ENCODE data around the gene IGSF9. TPM values are rescaled to one million over a fixed set of nuclear protein-coding genes. Genes with fewer than 3 reads are reported as not detected.
A peak's percentile ranks its signal among the peaks of the same experiment; 100 is the strongest.

The IGSF9 gene
- total RNA-seq, 1 donor from 2014 or later, result 13.8 TPM

DNA sequence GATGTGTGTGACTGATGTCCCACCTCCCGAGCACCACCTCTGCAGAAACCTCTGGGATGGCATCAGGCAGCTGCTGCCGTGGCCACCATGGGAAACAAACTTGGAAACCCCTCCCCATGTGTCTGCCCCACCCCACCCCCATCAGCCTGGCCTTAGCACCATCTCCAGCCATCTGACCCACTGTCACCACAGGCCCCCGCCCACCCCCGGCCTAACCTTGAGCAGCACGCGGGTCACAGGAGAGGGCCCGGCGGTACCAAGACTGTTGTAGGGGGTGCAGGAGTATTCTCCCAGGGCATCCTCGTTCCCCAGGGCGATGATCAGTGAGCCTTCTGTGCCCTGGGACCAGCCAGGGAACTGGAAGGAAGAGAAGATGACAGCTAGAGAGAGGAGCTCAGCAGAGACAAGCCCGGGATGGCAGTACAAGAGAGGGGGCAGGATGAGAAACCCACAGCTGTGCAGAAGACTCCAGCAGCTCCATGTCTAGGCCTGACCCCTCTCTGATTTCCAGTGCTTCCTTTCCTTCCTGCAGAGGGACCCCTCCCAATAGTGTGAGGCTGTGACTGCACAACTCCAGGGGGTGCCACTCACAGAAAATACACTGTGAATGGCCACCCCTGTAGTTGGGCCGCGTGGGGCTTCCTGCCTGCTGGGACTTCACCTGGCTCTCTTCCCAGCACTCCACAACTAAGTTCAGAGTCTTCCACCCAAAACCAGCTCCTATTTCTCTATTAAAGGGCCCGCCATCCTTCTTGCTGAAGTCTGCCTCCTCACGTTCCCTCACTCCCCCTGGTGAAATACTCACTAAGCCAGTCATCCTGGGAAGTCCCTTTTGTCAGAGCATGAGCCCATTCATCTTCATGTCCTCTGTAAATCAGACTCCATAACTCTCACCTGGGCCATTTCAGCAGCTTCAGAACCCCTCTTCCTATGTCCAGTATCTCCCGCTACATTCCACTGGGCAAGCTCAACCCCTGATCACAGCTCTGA lies 12.8 kb downstream of the IGSF9 start:
- no peak for DNase-seq (ENCODE audit: low spot score)

DNA sequence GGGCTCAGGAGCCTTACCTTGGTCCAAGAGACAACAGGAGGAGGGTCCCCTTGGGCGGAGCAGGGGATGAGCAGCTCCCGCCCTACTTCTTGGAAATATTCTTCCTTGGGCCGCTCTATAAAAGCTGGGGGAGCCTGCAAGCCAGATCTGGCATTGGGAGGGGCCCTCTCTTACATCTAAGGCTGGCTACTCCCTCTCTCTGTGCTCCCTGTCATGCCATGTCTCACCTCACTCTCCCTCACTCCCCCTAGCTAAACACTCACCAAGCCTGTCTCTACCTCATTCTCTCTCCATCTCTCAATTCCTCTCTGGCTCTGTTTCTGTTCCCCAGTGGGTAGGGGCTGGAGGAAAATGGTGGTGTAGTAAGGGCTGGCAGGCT lies 13.6 kb downstream of the IGSF9 start:
- no peak for DNase-seq (ENCODE audit: low spot score)

DNA sequence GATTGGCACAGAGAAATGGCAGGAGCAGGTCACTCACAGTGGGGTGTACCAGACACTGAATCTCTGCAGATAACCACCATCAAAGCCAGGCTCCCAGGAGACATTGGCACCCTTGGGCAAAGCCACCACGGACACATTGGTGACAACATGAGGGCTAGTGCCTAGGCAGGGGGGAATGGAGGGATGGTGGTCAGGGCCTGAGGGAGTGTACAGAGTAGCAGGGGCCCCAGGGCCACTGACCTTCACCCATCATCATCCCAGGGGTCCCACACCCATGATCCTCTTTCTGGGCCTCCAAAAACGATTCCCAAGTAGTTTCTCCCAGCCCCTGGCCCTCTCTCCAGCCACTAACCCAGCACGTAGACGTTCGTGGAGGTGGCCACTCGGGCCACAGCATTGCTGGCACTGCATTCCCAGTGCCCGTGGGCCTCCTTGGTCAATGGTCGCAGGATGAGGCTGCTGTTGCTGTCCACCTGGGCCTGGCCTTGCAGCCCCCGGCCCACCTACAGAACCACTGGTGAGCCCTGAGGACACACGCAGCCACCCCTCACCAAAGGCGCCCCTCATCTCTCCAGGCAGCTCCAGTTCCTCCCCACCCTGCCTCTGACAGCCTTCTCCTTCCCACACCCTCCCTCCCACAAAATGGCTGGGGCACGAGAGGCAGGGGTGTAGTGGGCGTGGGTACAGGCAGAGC lies 14.2 kb downstream of the IGSF9 start:
- no peak for DNase-seq (ENCODE audit: low spot score)

DNA sequence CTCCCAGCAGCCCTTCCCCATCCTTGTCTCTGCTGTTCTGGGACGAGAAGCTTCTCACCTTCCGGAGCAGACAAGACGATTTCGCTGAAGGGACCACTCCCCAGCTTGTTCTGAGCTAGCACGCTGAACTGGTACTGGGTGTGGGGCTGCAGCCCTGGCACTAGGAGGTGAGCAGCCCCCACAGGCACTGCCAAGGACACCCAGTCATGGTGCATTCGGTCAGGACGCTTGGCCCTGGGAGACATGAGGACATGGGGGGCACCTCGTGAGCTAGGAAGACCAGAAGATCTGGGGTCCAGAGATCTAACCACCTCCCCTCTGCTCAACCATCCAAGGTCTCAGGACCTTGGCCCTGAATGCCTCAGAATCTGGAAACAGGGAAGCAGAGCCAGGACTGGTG lies 14.8 kb downstream of the IGSF9 start:
- no peak for DNase-seq (ENCODE audit: low spot score)

DNA sequence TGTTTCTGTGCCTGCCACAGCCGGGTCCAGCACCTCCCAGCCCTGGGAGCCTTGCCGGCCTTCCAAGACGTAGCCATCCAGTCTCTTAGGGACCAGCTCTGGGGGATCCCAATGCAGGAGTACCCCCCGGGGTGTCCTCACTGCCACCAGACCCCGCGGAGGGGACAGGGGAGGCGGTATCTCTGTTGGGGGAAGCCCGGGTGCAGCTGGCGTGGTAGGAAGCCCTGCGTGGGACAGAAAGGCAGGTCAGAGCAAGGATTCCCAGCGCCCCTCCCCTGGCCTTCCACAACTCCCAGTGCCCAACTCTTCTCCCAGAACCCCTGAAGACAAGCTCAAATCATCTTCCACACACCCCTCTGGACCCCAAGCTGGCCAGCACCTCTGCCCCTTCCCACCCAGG lies 15.2 kb downstream of the IGSF9 start:
- DNase-seq (ENCODE audit: low spot score), result no peak

DNA sequence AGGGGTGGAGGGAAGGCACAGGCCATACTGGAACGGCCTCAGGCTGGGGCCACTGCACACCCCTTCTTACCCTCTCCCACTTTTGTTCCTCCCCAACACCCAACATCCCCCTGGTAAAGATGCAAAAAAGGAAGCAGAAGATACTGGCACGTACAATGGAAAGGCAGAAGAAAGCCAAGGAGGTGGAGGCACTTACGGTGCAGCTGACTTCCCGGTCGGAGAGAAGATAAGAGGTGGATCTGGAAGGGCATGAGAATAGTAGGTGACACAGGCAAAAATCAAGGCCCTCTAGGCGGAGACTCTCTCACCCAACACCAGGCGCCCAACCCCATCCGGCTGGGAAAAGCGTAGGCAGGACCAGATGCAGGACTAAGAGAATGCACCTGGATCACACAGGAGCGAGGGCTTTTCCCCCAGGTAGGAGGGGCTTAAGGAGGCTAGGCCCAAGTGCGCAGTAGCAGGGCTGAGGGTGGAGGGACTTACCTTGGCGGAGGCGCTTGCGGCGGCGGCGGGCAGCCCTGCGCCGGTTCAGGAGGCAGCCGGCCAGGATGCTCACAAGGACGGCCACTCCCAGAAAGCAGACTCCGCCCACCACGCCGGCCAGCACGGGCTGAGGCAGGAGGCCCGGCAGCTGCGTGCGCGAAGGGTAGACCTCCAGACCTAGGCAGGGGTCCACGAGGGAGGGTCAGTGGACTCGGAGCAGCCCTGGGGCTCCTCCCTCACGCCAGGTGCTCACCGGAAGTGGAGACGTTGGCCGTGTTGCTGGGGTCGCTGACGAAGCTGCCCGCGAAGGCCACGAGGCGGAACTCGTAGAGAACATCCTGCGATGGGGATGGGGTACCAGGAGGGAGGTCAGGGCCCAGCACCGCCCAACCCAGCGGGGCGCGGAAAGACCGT lies 16.0 kb downstream of the IGSF9 start:
- no peak for DNase-seq (ENCODE audit: low spot score)

DNA sequence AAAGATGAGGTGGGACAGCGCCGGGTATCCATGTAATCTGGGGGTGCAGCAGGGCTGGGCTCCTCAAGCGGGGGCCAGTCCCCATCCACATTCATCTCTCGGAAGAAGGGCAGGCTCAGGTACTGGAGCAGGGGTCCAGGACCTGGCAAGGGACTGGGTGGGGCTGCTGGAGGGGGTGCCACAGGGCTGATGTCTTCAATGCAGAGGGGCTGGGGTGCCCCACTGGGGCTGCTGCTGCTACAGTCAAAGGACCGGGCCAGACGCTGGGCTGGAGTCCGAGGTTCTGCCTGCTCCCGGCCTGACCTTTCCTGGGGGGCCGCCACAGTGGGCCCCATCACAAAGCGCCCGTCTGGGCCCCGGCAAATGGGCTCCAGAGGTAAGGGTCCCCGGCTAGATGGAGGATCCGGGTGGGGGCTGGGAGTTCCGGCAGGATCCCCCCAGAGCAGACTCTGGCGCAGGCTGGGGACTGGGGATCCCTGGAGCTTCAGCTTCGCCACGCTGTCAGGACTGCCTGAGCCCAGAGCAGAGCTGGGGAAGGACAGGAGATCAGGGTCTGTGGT lies 16.8 kb downstream of the IGSF9 start:
- DNase-seq (ENCODE audit: low spot score), result no peak

DNA sequence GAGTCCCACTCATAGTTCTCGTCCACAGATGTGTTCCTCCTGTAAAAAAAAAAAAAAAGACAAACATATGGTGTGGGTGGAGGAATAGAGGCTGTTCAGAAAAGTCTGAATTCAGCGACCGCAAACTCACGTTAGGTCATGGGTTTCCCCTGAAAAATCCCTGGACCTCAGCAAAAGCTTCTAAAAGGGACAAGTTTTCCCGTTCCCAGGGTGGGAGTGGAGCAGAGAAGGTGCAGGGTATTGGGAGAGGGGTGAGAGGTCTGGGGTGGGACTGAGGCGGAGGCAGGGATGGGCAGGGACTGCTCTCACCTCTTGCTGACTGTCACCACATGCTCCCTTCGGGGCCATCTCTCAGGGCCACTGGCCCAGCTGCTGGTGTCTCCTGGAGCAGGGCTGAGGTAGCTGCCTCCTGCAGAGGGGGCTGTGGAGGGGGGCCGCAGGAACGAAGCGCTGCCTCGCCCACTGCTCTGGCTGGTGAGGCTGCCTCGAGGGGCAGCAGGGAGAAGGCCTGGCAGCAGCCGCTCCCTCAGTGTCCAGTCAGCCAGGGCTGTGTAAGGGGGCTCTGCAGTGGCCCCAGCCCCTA lies 17.5 kb downstream of the IGSF9 start:
- DNase-seq (ENCODE audit: low spot score), result no peak

DNA sequence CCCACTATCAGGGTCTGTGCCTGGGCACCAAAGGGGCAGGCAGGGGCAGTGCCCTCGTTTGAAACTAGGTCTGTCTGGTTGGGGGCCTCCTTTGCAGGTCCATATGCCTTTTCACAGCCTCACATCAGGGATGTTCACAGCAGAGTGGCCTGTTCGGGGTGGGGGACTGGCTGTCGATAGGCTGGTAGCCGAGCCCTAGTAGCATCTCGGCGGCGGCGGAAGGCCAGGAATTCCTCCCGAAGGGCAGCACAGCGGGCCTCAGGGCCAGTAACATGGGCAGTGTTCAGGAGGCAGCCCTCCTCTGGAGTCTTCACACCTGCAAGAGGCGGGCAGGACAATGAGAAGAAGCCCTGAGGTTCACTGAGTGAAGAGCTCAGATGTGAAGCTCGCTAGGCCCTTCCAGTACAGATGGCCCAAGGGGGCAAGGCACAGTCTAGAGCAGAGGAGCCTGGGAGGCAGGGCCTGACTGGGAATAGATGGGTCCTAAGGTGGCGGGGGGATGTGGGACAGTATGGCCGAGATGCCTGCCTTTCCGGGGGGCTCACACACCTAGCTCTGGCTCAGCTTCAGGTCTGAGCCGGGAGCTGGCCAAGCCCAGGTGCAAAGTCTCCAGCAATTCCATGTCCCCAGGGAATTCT lies 18.1 kb downstream of the IGSF9 start:
- DNase-seq (ENCODE audit: low spot score), result no peak

DNA sequence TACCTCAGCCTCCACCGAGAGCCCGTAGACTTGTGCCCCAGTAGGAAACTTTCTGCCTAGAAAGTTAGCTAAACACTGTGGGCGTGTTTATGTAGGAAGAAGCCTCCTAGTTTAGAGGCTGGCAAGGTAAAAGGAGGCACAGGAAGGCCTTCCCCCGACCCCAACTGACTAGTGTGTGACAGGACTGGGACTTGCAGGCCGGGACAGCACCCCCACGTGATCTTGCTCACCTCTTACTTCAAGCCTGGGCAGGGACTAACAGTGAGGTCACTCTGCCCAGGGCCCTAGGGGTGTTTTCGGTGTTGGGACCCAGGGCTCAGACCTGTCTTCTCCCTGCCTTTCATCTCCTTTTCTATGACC lies 19.7 kb downstream of the IGSF9 start:
- DNase-seq (ENCODE audit: low spot score), result no peak

DNA sequence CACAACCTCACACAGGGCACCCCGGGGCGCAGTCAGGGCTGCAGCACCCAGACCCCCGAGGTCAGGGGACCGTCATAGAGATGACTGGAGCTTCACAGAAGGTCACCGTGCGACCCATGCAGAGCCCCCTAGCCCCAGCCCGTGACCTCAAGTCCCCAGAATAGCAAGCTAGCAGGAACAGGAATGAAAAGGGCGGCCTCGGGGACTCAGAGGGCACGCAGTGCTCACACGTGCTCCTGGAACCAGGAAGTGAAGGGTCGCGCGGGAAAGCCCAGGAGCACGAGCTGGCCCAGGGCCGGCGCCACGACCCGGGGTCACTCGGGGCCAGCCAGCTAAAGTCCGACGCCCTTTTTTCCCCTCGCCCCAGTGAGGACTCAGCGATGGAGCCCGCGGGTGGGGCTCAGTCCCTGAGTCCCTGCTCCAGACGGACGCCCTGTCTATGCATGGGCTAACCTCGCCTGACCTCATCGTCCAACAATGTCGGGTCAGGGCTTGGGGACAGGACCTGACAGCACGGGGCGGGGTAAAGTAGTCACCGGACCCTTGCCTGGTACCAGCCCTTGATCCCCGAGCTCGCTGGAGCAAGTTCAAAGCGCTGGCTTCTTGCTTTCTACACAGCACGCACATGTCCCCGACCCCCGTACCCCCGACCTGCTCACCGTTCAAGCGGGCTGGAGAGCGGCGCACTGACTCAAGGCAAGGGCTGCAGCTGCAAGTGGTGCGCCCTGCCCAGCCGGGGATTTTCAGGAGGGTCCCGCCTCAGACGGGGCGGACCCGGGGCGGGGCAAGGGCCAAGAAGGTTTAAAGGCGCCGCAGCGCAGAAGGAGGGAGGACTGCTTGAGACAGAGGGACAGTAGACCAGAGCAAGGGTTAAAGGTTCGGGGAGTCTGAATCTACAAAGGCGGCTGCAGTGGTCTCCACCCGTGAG lies 20.4 kb downstream of the IGSF9 start, which contains the start of gene TAGLN2:
TAGLN2 (minus strand) TSS at position 717 of the 928 bp plus-strand sequence. CDS start 4,998 bp downstream, outside the sequence.
- peak; percentile 93 for DNase-seq (ENCODE audit: low spot score)

DNA sequence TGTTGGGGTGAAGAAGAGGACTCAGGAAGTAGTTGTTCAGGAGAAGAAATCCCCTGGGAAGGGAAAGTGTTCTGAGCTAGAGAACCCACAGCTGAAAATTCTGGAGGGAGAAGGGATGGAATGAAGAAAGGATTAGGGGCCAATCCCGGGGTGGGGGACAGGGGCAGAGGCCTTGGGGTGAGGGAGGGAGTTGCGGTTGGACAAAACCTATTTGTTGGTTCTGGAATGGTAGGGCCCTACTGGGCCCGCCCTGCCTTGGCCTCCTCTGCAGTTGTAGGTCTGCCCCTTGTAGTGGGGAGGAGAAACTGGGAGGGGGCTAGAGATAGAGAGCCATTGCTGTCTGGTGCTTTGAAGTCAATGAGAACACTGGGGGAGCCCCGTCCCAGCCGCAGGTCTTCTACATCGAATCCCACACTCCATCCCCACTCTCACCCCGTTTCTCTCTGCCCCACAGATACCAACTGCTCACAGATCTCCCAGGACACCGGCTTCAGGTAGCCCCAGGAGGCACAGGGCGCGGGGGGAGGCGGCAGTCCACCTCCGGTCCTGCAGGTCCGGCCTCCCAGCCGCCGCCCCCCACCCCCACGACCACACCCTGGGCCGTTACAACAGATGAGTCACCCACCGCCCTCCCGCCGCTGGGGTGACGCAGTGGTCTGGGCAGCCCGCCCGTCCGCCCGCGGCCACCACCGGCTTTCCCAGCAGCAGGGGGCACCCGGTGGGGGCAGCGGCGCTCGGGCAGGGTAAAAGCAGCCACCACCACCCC lies 21.2 kb downstream of the IGSF9 start:
- peak; percentile 92 for DNase-seq (ENCODE audit: low spot score)

DNA sequence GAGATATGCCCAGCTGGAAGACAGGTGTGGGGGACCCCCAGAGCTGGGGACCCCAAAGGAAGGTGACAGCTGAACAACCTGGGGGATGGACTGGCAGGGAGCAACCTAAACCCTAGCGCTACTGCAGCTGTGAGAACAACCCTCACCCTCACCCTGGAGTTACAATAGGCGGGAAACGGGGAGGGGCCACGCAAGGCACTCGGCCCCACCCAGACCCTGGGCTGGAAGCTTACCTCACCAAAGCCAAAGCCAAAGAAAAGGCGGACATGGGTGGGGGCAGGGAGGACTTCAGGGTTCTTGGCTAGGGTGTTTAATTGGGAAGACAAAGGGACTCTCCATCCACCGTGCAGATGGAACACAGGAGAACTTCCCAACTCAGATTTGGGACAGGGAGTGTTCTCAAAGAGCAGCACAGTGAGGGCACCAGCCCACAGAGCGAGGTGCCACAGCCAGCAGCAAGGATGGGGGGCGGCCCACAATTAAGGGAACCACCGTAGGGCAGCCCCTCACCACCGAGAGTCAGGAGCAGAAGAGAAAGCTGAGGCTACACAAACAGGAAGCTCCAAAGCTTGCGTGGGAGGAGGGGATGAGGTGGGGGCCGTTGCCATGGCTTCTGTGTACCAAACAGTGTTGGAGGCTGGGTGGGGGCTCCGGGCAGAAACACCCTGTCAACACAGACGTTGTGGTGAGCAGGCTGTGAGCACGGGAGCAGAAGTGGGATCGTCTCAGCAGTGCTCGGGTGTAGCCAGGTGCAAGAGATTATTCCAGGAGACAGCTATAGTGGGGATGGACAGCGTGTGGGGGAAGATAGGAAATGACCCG lies 22.0 kb downstream of the IGSF9 start:
- DNase-seq (ENCODE audit: low spot score), result peak; percentile 86

DNA sequence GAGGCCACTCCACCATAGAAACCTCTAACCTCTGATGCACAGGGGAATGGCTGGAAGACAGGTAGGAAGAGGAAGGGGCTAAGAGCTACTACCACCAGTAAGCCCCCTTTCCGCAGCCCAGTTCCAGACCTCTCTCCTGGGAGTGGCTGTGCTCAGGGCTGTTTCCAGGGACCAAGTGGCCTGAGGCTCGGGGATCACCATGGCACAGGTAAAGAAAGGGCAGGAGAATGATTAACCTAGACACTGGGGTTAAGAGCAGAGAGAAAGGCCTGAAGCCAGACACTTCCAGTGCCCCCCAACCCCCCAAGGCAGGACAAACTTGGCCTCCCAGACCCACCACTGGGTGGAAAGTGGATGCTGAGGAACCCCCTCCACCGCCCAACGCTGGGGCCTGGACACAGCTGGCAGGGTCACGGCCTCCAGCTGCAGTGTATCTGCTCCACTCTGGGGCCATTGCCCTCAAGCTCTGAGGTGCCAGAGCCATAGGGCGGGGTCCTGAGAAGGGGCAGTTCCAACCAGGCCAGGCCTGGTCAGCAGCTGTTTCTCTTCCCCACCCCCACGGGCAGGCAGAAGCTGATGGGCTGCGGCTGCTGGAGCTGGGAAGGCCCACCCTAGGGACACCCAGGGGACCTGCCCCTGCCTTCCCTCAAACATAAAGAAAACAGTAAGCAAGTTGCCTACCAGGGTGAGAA lies 22.8 kb downstream of the IGSF9 start:
- DNase-seq (ENCODE audit: low spot score), result no peak

DNA sequence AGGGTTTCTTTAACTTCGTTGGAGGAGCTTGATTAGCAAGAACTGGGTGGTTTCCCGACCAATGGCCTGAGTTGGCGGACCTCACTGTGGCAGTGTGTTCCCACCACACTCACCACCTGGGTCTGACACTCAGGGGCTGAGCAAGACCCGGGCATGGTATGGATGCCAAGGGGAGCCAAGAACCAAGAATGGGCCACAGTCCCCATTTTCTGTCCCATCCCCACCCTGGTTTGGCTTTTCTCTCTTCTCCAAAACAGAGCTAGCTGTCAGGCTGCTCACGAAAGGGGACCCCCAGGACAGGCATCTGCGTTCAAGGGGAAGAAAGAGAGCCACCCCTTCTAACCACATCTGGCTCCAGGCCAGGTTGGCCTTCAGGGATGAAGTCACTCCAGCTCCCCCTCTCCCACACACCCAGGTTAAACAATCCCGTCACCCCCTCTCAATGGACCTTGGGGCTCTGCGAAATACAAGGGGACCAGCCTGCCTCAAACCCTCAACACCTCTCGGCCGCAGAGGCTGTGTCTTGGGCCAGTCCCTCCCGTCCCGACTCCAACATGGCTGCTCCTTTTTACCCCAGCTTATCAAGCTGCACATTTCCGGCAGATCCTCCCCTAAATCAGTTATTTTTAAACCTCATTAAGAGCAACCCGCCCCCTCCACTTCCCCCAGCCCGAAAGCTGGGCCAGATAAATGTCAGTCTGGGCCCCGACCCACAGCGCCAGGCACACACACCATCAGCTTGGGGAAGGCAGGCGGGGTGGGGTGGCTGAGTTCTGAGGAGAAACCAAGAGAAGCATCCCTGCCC lies 23.5 kb downstream of the IGSF9 start:
- DNase-seq (ENCODE audit: low spot score), result no peak

DNA sequence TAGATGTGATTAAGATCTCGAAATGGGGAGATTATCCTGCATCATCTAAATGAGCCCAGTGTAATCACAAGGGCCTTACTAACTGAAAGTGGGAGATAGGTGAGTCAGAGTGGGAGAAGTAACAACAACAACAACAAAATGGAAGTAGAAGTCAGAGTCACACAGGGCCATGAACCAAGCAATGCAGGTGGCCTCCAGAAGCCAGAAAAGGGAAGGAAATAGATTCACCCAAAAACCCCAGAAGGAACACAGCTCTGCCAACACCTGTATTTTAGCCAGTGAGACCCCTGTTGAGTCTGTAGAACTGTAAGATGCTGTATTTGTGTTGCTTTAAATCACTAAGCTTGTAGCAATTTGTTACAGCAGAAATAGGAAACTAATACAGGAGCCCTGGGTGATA lies 24.2 kb downstream of the IGSF9 start:
- no peak for DNase-seq (ENCODE audit: low spot score)
